ENCODE data around the gene LMOD3.

LMOD3 gene

GRCh38 chr3:69121950-69122349 is 445 bp downstream of the LMOD3 start:
- DNase-seq (ENCODE audit: low read depth): no peak

- no peak for DNase-seq (ENCODE audit: low read depth)
Measured at GRCh38 chr3:69121513-69121912, 882 bp downstream of the LMOD3 start.

GRCh38 chr3:69120879-69121464 is 1.4 kb downstream of the LMOD3 start:
- DNase-seq (ENCODE audit: low read depth): peak; percentile 59

GRCh38 chr3:69119681-69120080 is 2.7 kb downstream of the LMOD3 start:
- DNase-seq (ENCODE audit: low read depth): no peak

GRCh38 chr3:69119138-69119537 is 3.3 kb downstream of the LMOD3 start:
- no peak for DNase-seq (ENCODE audit: low read depth)

- DNase-seq (ENCODE audit: low read depth): no peak
Measured at GRCh38 chr3:69118555-69118954, 3.8 kb downstream of the LMOD3 start.

GRCh38 chr3:69116897-69117296 is 5.5 kb downstream of the LMOD3 start:
- no peak for DNase-seq (ENCODE audit: low read depth)

- no peak for DNase-seq (ENCODE audit: low read depth)
Measured at GRCh38 chr3:69116162-69116561, 6.2 kb downstream of the LMOD3 start.

GRCh38 chr3:69115731-69116130 is 6.7 kb downstream of the LMOD3 start:
- DNase-seq (ENCODE audit: low read depth): no peak

- no peak for DNase-seq (ENCODE audit: low read depth)
Measured at GRCh38 chr3:69113536-69113935, 8.9 kb downstream of the LMOD3 start.

- DNase-seq (ENCODE audit: low read depth): no peak
Measured at GRCh38 chr3:69110941-69111546, 11.4 kb downstream of the LMOD3 start.

- DNase-seq (ENCODE audit: low read depth): no peak
Measured at GRCh38 chr3:69108811-69109210, 13.6 kb downstream of the LMOD3 start.

GRCh38 chr3:69107841-69108240 is 14.6 kb downstream of the LMOD3 start:
- no peak for DNase-seq (ENCODE audit: low read depth)

GRCh38 chr3:69105320-69105719 is 17.1 kb downstream of the LMOD3 start:
- no peak for DNase-seq (ENCODE audit: low read depth)

- DNase-seq (ENCODE audit: low read depth): no peak
Measured at GRCh38 chr3:69104586-69104985, 17.8 kb downstream of the LMOD3 start.

GRCh38 chr3:69103123-69103522 is 19.3 kb downstream of the LMOD3 start:
- DNase-seq (ENCODE audit: low read depth): no peak

GRCh38 chr3:69102384-69102783 is 20.0 kb downstream of the LMOD3 start:
- no peak for DNase-seq (ENCODE audit: low read depth)

- DNase-seq (ENCODE audit: low read depth): no peak
Measured at GRCh38 chr3:69099576-69099975, 22.8 kb downstream of the LMOD3 start.

GRCh38 chr3:69097407-69098086 is 24.8 kb downstream of the LMOD3 start:
- DNase-seq (ENCODE audit: low read depth): no peak

GRCh38 chr3:69096299-69096698 is 26.1 kb downstream of the LMOD3 start:
- DNase-seq (ENCODE audit: low read depth): no peak

- DNase-seq (ENCODE audit: low read depth): no peak
Measured at GRCh38 chr3:69095636-69096035, 26.8 kb downstream of the LMOD3 start.

GRCh38 chr3:69094467-69095205 is 27.8 kb downstream of the LMOD3 start:
- DNase-seq (ENCODE audit: low read depth): no peak

- DNase-seq (ENCODE audit: low read depth): no peak
Measured at GRCh38 chr3:69092030-69092516, 30.3 kb downstream of the LMOD3 start.
